Inflammatory macrophage treated with lipopolysaccharide for 4 hours (primary cell): ENCODE results near the gene EVI2A.

Experiments used
- DNase-seq: peaks from one replicate; pipeline ENCODE4 v3.0.0-alpha.2; 2020

EVI2A gene

GRCh38 chr17:31272236-31272635, 49.2 kb downstream of the EVI2A start:
- DNase-seq: no peak

- DNase-seq: no peak
Observed at GRCh38 chr17:31269578-31269983, 51.8 kb downstream of the EVI2A start.

- DNase-seq: no peak
Observed at GRCh38 chr17:31269036-31269577, 52.3 kb downstream of the EVI2A start.
